Activated effector memory CD4-positive, alpha-beta T cell treated with Interleukin-2 at 50 U/mL for 16 hours (primary cell): ENCODE results near the gene NDUFB7.

Experiments used
- DNase-seq: peaks from one replicate; pipeline ENCODE4 v3.0.0-alpha.2; 2020

The NDUFB7 gene

GRCh38 chr19:14517840-14518505, 53.9 kb downstream of the NDUFB7 start, which contains the start of gene DNAJB1:
TSS of gene DNAJB1 (minus strand) at chr19:14518397. CDS start at chr19:14518349, 48 bp downstream.
- DNase-seq: peak; percentile 59

- DNase-seq: no peak
These were observed 54.4 kb downstream of the NDUFB7 start for GRCh38 chr19:14517446-14517839.

- no peak for DNase-seq
These were observed 55.0 kb downstream of the NDUFB7 start for GRCh38 chr19:14516746-14517438.
